Tibial nerve (tissue), 4 donors: Measurements from ENCODE around the gene DAPK2. TPM values are rescaled to one million over a fixed set of nuclear protein-coding genes. Genes with fewer than 3 reads are reported as not detected.

ENCODE experiments used
- DNase-seq, 2 donors: peaks; one replicate each; pipeline ENCODE4 v3.0.0-alpha.2; 2019; ENCODE audit warnings: low spot score in 2 of 2
- H3K27ac ChIP-seq, 4 donors: fragments of 200-600 bp; sonication (generic) in 3 of 4; one replicate each; pipeline ENCODE4 v1.5.1; 2017 to 2019; ENCODE audit warnings: mild to moderate bottlenecking in 1 of 4
- H3K27me3 ChIP-seq, 2 donors: fragments of 200-600 bp; sonication (generic) in 1 of 2; one replicate each; pipeline versions ENCODE4 v1.5.1 to v1.6.0; 2017 to 2019
- H3K36me3 ChIP-seq, 3 donors: fragments of 200-600 bp; sonication (generic); one replicate each; pipeline ENCODE4 v1.5.1; 2018 to 2019
- H3K4me1 ChIP-seq, 4 donors: fragments of 200-600 bp; sonication (generic) in 3 of 4; one replicate each; pipeline ENCODE4 v1.5.1; 2017 to 2019
- H3K4me3 ChIP-seq, 4 donors: fragments of 200-600 bp; sonication (generic) in 3 of 4; one replicate each; pipeline ENCODE4 v1.5.1; 2017 to 2019; ENCODE audit warnings: mild to moderate bottlenecking in 1 of 4, moderate library complexity in 1 of 4
- H3K9me3 ChIP-seq, 4 donors: fragments of 200-600 bp; sonication (generic) in 3 of 4; one replicate each; pipeline ENCODE4 v1.5.1; 2017 to 2019
- EP300 ChIP-seq, 2 donors: sonication (generic); formaldehyde crosslinking; IDR thresholded peaks; one replicate each; pipeline ENCODE4 v1.6.1; 2017; ENCODE audit warnings: antibody characterized with exemption in 2 of 2, mild to moderate bottlenecking in 1 of 2
- POLR2A ChIP-seq, 2 donors: fragments of 450-650 bp; IDR thresholded peaks; one replicate each; pipeline ENCODE4 v1.6.1; 2017; ENCODE audit warnings: antibody characterized with exemption in 2 of 2, mild to moderate bottlenecking in 2 of 2, moderate library complexity in 2 of 2
- WGBS, 2 donors: methylation state at CpG; one replicate each; pipeline ENCODE4 v1.1.5; 2018; 5-methylcytosine and 5-hydroxymethylcytosine counted together
- total RNA-seq, 4 donors: library from RNA; depleted of rRNA; stranded (reverse); fragments of >200 nt; gene quantifications; one replicate each; pipeline ENCODE4 v1.1.0, GENCODE V29; 2016
- TF ChIP-seq, protein P1 (sequence below), 5 experiments: fragments of 200-600 bp in 3 of 5; fragments of 450-650 bp in 2 of 5; sonication (generic) in 3 of 5; IDR thresholded peaks; one replicate each; pipeline ENCODE4 v1.5.1; 2016 to 2019; ENCODE audit warnings: antibody characterized with exemption in 5 of 5, mild to moderate bottlenecking in 3 of 5, moderate library complexity in 2 of 5

DAPK2 gene
- total RNA-seq, 4 donors from 2014 or later: 28.9 to 75.9 (median 56.7) TPM

DNA sequence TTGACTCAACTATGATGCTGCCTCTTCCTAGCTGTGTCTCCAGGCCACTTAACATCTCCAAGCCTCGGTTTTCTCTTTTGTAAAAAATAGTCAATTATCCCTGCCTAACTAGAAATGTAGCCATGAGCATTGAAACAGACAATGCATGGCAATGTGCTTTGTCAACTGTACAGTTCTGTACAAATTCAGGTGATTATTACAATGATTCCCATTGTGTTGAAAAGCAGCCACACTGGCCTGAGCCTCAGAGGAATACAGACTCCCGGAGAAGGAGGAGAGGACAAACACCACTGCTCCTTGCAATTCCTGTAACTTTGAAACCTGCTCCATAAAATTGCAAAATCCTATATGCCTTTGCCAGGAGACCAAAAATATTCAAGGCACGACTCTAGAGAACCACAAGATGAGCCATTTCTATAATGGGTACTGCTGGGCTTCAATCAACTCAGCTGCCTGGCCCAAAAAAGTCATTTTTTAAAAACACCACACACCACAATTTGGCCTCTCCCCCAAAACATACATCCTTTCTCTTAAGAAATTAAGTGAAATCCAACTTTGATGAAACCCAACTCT lies 28.6 kb downstream of the DAPK2 start:
- no peak for DNase-seq
- Histone ChIP-seq H3K4me1 (peaks cover 0 to 17% (median 3%) of the 10 kb centered on the region in 4 donors), H3K4me3 (no peak overlapping the region), H3K27me3 (no peaks in the 10 kb centered on the region), H3K36me3 (no peaks in the 10 kb centered on the region), H3K27ac (no peak overlapping the region), H3K9me3 (no peaks in the 10 kb centered on the region)
- TF ChIP-seq POLR2A (IDR thresholded peaks at IDR 0.05) (no peak), EP300 (IDR thresholded peaks at IDR 0.05) (no peak)
- TF ChIP-seq, protein P1, sequence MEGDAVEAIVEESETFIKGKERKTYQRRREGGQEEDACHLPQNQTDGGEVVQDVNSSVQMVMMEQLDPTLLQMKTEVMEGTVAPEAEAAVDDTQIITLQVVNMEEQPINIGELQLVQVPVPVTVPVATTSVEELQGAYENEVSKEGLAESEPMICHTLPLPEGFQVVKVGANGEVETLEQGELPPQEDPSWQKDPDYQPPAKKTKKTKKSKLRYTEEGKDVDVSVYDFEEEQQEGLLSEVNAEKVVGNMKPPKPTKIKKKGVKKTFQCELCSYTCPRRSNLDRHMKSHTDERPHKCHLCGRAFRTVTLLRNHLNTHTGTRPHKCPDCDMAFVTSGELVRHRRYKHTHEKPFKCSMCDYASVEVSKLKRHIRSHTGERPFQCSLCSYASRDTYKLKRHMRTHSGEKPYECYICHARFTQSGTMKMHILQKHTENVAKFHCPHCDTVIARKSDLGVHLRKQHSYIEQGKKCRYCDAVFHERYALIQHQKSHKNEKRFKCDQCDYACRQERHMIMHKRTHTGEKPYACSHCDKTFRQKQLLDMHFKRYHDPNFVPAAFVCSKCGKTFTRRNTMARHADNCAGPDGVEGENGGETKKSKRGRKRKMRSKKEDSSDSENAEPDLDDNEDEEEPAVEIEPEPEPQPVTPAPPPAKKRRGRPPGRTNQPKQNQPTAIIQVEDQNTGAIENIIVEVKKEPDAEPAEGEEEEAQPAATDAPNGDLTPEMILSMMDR (IDR thresholded peaks at IDR 0.05): no peak
- WGBS, 2 donors: 64 to 76% methylated on average over 3 of the region's 3 CpGs

DNA sequence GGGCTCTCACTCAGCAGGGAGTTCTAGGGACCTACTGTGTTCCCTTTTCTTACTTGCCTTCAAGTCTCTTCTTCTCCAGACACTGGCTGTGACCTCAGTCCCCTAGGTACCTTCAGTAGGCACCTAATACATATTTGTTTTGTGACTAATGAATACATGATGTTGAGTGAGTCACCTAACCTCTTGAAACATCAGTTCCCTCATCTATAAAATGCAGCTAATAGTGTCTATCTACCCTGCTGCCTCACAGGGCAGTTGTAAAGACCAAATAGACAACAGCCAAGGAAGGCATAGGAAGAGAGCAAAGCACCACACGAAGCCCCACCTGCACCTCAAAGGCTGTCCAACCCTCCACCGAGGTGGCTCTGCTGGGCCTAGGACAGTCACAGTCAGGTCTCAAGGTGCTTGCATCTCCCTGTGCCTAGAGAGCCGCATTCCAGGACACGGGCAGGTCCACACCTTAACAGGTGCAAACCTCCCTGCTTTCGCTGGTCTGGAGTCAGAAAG lies 29.1 kb downstream of the DAPK2 start:
- H3K4me1 ChIP-seq: peaks cover 0 to 17% (median 3%) of the 10 kb centered on the region in 4 donors
- H3K36me3 ChIP-seq: no peaks in the 10 kb centered on the region
- TF ChIP-seq POLR2A (IDR thresholded peaks at IDR 0.05): no peak
- TF ChIP-seq EP300 (IDR thresholded peaks at IDR 0.05): no peak
- TF ChIP-seq, protein P1 (IDR thresholded peaks at IDR 0.05): no peak
- H3K27ac ChIP-seq: no peak overlapping the region
- no peak for DNase-seq
- no peaks in the 10 kb centered on the region for H3K9me3 ChIP-seq
- 84 to 100% methylated on average over 5 of the region's 5 CpGs for WGBS, 2 donors
- H3K27me3 ChIP-seq: no peaks in the 10 kb centered on the region
- no peak overlapping the region for H3K4me3 ChIP-seq

DNA sequence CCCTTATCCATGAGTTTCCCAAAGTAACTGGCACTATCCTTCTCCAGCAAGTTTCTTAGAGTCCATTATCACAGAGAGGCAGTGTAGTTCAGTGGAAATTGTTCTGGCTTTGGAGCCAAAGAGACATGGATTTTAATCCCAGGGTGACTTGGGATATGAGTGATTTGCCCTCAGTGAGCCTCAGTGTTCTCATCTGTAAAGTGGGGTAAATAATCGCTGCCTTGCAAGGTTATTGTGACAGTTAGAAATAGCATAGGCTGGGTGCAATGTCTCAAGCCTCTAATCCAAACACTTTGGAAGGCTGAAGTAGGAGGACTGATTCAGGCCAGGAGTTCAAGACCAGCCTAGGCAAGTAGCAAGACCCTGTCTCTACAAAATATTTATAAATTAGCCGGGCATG lies 30.0 kb downstream of the DAPK2 start:
- no peaks in the 10 kb centered on the region for H3K9me3 ChIP-seq
- DNase-seq: no peak
- no peak overlapping the region for H3K27ac ChIP-seq
- H3K36me3 ChIP-seq: no peaks in the 10 kb centered on the region
- H3K27me3 ChIP-seq: no peaks in the 10 kb centered on the region
- no peak for TF ChIP-seq POLR2A (IDR thresholded peaks at IDR 0.05)
- TF ChIP-seq EP300 (IDR thresholded peaks at IDR 0.05): no peak
- TF ChIP-seq, protein P1 (IDR thresholded peaks at IDR 0.05): no peak
- peaks cover 0 to 12% (median 0%) of the 10 kb centered on the region in 4 donors for H3K4me1 ChIP-seq
- no peak overlapping the region for H3K4me3 ChIP-seq
- 91 to 97% methylated on average over 2 of the region's 2 CpGs for WGBS, 2 donors

DNA sequence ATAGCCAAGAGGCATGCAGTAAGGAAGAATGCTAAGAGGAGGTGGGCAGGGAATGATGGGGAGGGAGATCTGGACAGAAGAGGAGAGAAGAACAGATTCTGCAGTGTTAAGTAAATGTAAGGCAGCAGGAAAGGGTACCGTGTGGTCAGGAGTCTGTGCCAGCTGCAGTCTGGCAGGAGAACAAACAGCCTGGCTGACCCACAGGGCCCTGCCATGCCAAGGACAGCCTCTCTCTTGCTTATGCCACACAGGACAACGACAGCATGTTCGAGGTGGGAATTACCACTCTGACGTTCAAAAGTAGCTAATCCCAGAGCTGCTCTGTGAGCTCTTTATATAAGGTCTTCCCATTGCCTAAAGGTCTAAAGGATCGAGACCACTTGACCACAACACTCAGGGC lies 31.3 kb downstream of the DAPK2 start:
- H3K36me3 ChIP-seq: no peaks in the 10 kb centered on the region
- H3K4me3 ChIP-seq: no peak overlapping the region
- H3K27me3 ChIP-seq: no peaks in the 10 kb centered on the region
- H3K9me3 ChIP-seq: no peaks in the 10 kb centered on the region
- no peak overlapping the region for H3K27ac ChIP-seq
- WGBS, 2 donors: 71 to 75% methylated on average over 5 of the region's 5 CpGs
- TF ChIP-seq, protein P1 (IDR thresholded peaks at IDR 0.05): no peak
- no peak for TF ChIP-seq POLR2A (IDR thresholded peaks at IDR 0.05)
- no peak for TF ChIP-seq EP300 (IDR thresholded peaks at IDR 0.05)
- H3K4me1 ChIP-seq: peaks cover 0 to 19% (median 0%) of the 10 kb centered on the region in 4 donors
- DNase-seq: no peak

DNA sequence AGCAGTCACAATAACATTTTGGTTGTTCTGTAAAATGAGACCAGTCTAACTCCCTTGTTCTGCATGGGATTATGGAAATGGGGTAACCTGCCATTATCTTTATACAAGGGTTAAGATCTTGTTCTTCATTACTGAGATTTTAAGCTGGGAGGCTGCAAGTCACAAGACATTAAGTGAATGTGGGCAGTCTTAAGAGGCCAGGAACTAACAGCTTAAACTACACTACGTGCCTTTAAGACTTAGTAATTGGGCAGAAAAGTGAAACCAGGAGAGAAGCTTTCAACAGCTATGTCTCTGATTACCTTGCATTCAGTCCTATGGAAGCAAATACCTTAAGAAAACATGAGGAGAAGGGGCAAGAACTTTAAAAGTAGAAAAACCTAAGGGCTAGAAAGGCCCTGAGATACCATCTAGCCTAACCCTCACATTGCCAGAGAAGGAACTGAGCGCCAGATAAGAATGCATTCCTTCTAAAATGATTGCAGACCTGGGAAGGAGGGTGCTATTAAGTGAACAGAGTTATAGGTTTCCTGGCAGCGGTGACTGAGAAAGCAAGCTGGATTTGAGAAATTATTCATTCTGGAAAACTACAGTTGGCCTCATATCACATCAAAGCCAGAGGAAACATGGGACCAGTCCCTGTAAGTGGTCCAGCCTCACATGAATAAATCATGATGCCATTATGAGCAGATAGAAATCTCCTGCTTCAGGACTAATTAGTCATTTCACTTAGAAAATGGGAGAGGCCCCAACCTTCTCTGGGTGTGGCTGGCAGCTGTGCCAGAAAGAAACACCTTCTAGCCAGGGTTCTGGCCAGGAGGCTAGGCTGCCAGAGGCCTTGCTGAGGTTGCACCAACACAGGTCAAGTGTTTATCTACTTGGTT lies 32.9 kb downstream of the DAPK2 start:
- no peaks in the 10 kb centered on the region for H3K9me3 ChIP-seq
- DNase-seq: no peak
- H3K27me3 ChIP-seq: no peaks in the 10 kb centered on the region
- H3K4me3 ChIP-seq: no peak overlapping the region
- peak overlapping the region in 3 of 4 donors; percentile 40 to 62 (median 42) for H3K27ac ChIP-seq
- peaks cover 0 to 22% (median 6%) of the 10 kb centered on the region in 4 donors for H3K4me1 ChIP-seq
- 67 to 71% methylated on average over 3 of the region's 3 CpGs for WGBS, 2 donors
- H3K36me3 ChIP-seq: no peaks in the 10 kb centered on the region
- TF ChIP-seq, protein P1 (IDR thresholded peaks at IDR 0.05): no peak
- TF ChIP-seq POLR2A (IDR thresholded peaks at IDR 0.05): no peak
- TF ChIP-seq EP300 (IDR thresholded peaks at IDR 0.05): no peak
